SK-N-SH (cell line): ENCODE results near the gene ADISSP. TPM values are rescaled to one million over a fixed set of nuclear protein-coding genes. Genes with fewer than 3 reads are reported as not detected.

Source experiments
- CTCF ChIA-PET: fragments of 300-600, 350-600 bp; formaldehyde crosslinking; extraction: SDS; loops from one replicate; lab custom pipeline; 2021; lab: Yijun Ruan, JAX
- POLR2A ChIA-PET: fragments of 350-600 bp; sonication (Branson Sonifier 250); formaldehyde crosslinking; extraction: SDS; loops from one replicate; lab custom pipeline; 2020; ENCODE audit warnings: antibody characterized with exemption, inconsistent platforms; lab: Yijun Ruan, JAX
- DNase-seq: peaks from one replicate; pipeline ENCODE4 v3.0.0; 2012
- H2AFZ ChIP-seq: fragments of 200-600 bp; sonication (generic); 2 replicates; pipeline ENCODE4 v1.8.1; 2016; ENCODE audit warnings: antibody characterized with exemption, mild to moderate bottlenecking, low read depth
- H3F3A ChIP-seq: fragments of 200-600 bp; sonication (generic); replicated peaks from 2 replicates; pipeline ENCODE3; 2016; ENCODE audit warnings: antibody characterized with exemption, mild to moderate bottlenecking; ENCODE audit not compliant: insufficient read depth
- H3K27ac ChIP-seq, 2 experiments: fragments of 200-500 bp in 1 of 2; fragments of 200-600 bp in 1 of 2; sonication (Bioruptor generic) in 1 of 2; sonication (generic), shearing (Covaris generic) in 1 of 2; 2 replicates each; pipeline versions ENCODE4 v1.5.1 to v1.6.1; 2014 to 2016; ENCODE audit warnings: low read depth in 2 of 2, inconsistent platforms in 1 of 2, low read length in 1 of 2, mild to moderate bottlenecking in 1 of 2, mixed read lengths in 1 of 2
- H3K27me3 ChIP-seq: fragments of 200-600 bp; sonication (generic), shearing (Covaris generic); 2 replicates; pipeline ENCODE4 v1.6.1; 2016; ENCODE audit warnings: mixed run types; ENCODE audit not compliant: insufficient read depth
- H3K36me3 ChIP-seq, 2 experiments: fragments of 200-500 bp in 1 of 2; fragments of 200-600 bp in 1 of 2; sonication (Bioruptor generic) in 1 of 2; sonication (generic) in 1 of 2; replicated peaks in 1 of 2; 2 replicates each; pipeline versions ENCODE3 to v1.5.1; 2014 to 2016; ENCODE audit warnings: low read length in 1 of 2, mild to moderate bottlenecking in 1 of 2; ENCODE audit not compliant: insufficient read depth in 2 of 2, control insufficient read depth in 1 of 2
- H3K4me1 ChIP-seq, 2 experiments: fragments of 200-500 bp in 1 of 2; fragments of 200-600 bp in 1 of 2; sonication (Bioruptor generic) in 1 of 2; sonication (generic), shearing (Covaris generic) in 1 of 2; 2 replicates each; pipeline versions ENCODE4 v1.5.1 to v1.6.1; 2014 to 2016; ENCODE audit warnings: low read depth in 1 of 2, low read length in 1 of 2, mixed run types in 1 of 2; ENCODE audit not compliant: insufficient read depth in 2 of 2, control insufficient read depth in 1 of 2
- H3K4me2 ChIP-seq: fragments of 200-600 bp; sonication (generic), shearing (Covaris generic); 2 replicates; pipeline ENCODE4 v1.6.1; 2017; ENCODE audit warnings: mixed run types
- H3K4me3 ChIP-seq, 2 experiments: fragments of 200-500 bp in 1 of 2; fragments of 200-600 bp in 1 of 2; sonication (Bioruptor generic) in 1 of 2; sonication (generic), shearing (Covaris generic) in 1 of 2; 2 replicates each; pipeline versions ENCODE4 v1.5.1 to v1.8.1; 2014 to 2016; ENCODE audit warnings: low read depth in 2 of 2, inconsistent platforms in 1 of 2, low read length in 1 of 2, mild to moderate bottlenecking in 1 of 2, mixed read lengths in 1 of 2, moderate library complexity in 1 of 2
- H3K79me2 ChIP-seq: fragments of 200-600 bp; sonication (generic); 2 replicates; pipeline ENCODE4 v1.8.1; 2017; ENCODE audit warnings: mild to moderate bottlenecking; ENCODE audit not compliant: insufficient read depth
- H3K9ac ChIP-seq: fragments of 200-600 bp; sonication (generic); 2 replicates; pipeline ENCODE4 v1.6.1; 2017; ENCODE audit warnings: mixed run types
- H3K9me2 ChIP-seq: fragments of 200-600 bp; sonication (generic); 2 replicates; pipeline ENCODE4 v1.6.1; 2017; ENCODE audit warnings: mixed run types
- H3K9me3 ChIP-seq: fragments of 200-600 bp; sonication (generic); 2 replicates; pipeline ENCODE4 v1.6.1; 2017; ENCODE audit warnings: mixed run types, mild to moderate bottlenecking, moderate library complexity
- H4K20me1 ChIP-seq: fragments of 200-600 bp; sonication (generic); 2 replicates; pipeline ENCODE4 v1.6.1; 2017; ENCODE audit warnings: mild to moderate bottlenecking, mixed run types; ENCODE audit not compliant: insufficient read depth
- CHD2 ChIP-seq: fragments of 150-350 bp; IDR thresholded peaks from 2 replicates; pipeline ENCODE4 v1.6.1; 2018; ENCODE audit warnings: low read length; ENCODE audit not compliant: partially characterized antibody
- CTCF ChIP-seq: fragments of 200-600 bp; sonication (generic); IDR thresholded peaks from 2 replicates; pipeline ENCODE4 v1.6.1; 2017; ENCODE audit warnings: antibody characterized with exemption, mild to moderate bottlenecking, moderate library complexity
- ELF1 ChIP-seq: IDR thresholded peaks from 2 replicates; pipeline ENCODE4 v1.4.0; 2012
- EP300 ChIP-seq, 2 experiments: IDR thresholded peaks; 2 replicates each; pipeline versions ENCODE4 v1.4.0 to v1.6.1; 2012; ENCODE audit warnings: borderline replicate concordance in 1 of 2, low read depth in 1 of 2, low read length in 1 of 2
- FOXJ3 ChIP-seq: sonication (generic); formaldehyde crosslinking; IDR thresholded peaks from 2 replicates; pipeline ENCODE4 v1.5.1; 2020; ENCODE audit warnings: mild to moderate bottlenecking, missing genetic modification reagents
- FOXM1 ChIP-seq: IDR thresholded peaks from 2 replicates; pipeline ENCODE4 v1.4.0; 2012; ENCODE audit warnings: low read depth, mild to moderate bottlenecking
- GATA2 ChIP-seq: sonication (generic); formaldehyde crosslinking; IDR thresholded peaks from 2 replicates; pipeline ENCODE4 v1.5.0; 2020; ENCODE audit warnings: mild to moderate bottlenecking, missing genetic modification reagents
- MEF2A ChIP-seq: IDR thresholded peaks from 2 replicates; pipeline ENCODE4 v1.4.0; 2012; ENCODE audit warnings: low read depth, borderline replicate concordance
- NFIC ChIP-seq: IDR thresholded peaks from 2 replicates; pipeline ENCODE4 v1.4.0; 2012; ENCODE audit warnings: borderline replicate concordance
- NRF1 ChIP-seq: IDR thresholded peaks from 2 replicates; pipeline ENCODE4 v1.6.1; 2012; ENCODE audit warnings: low read depth, mild to moderate bottlenecking, low read length
- POLR2AphosphoS5 ChIP-seq: IDR thresholded peaks from 2 replicates; pipeline ENCODE4 v1.6.1; 2012; ENCODE audit warnings: low read depth, low read length
- RCOR1 ChIP-seq: fragments of 150-350 bp; IDR thresholded peaks from 2 replicates; pipeline ENCODE4 v1.6.1; 2017; ENCODE audit warnings: antibody characterized with exemption, low read length
- RXRA ChIP-seq: IDR thresholded peaks from 2 replicates; pipeline ENCODE4 v1.4.0; 2012; ENCODE audit warnings: low read depth, mild to moderate bottlenecking, borderline replicate concordance
- SIN3A ChIP-seq: IDR thresholded peaks from 2 replicates; pipeline ENCODE4 v1.6.1; 2012; ENCODE audit warnings: low read depth, mild to moderate bottlenecking, low read length, moderate library complexity, borderline replicate concordance
- TEAD4 ChIP-seq: IDR thresholded peaks from 2 replicates; pipeline ENCODE4 v1.4.0; 2012; ENCODE audit warnings: mild to moderate bottlenecking, borderline replicate concordance; ENCODE audit not compliant: insufficient read depth
- YY1 ChIP-seq: IDR thresholded peaks from 2 replicates; pipeline ENCODE4 v1.4.0; 2012; ENCODE audit warnings: low read depth, mild to moderate bottlenecking
- ZBTB33 ChIP-seq: IDR thresholded peaks from 2 replicates; pipeline ENCODE4 v1.4.0; 2012; ENCODE audit warnings: low read depth, borderline replicate concordance
- WGBS: methylation state at CpG from one replicate; pipeline ENCODE4 v1.1.6; 2017; ENCODE audit warnings: low lambda C conversion rate; 5-methylcytosine and 5-hydroxymethylcytosine counted together
- polyA plus RNA-seq, 3 experiments: library from polyadenylated mRNA; depleted of rRNA; stranded (reverse); fragments of >200 nt; gene quantifications; 2 replicates each; pipeline ENCODE4 v1.2.3, GENCODE V29; 2012
- TF ChIP-seq, protein P1 (sequence below): fragments of 150-350 bp; IDR thresholded peaks from 2 replicates; pipeline ENCODE4 v1.6.1; 2017; ENCODE audit warnings: antibody characterized with exemption, low read length, low read depth, borderline replicate concordance

The ADISSP gene
- polyA plus RNA-seq, 1 of the 3 experiments (the other 2 are of a cell fraction): 73.9 TPM

DNA sequence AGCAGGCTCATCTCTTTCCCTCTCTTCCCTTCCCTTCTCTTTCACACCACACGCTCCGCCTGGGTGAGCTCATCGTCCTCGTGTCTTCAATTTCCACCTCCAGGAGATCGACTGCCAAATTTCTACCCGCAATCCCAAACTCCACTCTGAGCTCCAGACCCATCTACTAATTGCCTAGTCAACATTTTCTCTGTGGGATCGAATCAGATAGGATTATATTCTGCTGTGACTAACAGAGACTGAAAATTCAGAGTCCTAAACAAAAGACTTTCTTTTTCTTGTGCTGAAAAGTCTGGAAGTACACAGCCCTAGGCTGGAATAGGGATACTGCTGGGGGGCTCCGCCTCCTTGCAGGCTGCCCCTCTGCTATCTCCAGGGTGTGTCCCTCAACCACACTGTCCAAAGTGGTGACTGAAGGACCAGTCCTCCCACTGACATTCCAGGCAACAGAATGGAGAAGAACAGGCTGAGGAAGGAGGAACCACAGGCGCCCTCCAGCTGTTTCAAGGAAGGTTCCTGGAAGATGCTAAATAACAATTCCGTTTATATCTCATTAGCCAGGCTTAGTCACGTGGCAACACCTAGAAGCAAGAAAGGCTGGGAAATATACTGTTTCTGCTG is 40.0 kb downstream of the ADISSP start:
- no peak overlapping the region for H2AFZ ChIP-seq
- POLR2A ChIA-PET: no interaction called here
- peaks cover 40% of the 10 kb centered on the region for H3K27me3 ChIP-seq
- no peak overlapping the region for H3K4me3 ChIP-seq
- no peak overlapping the region for H3K27ac ChIP-seq
- no peaks in the 10 kb centered on the region; a peak in 1 of 4 replicates for H3K4me1 ChIP-seq
- no peak for TF ChIP-seq ZBTB33
- TF ChIP-seq MEF2A: no peak
- TF ChIP-seq EP300 (IDR thresholded peaks at IDR 0.05; ENCODE audit: borderline replicate concordance in 1 of 2, low read depth in 1 of 2, low read length in 1 of 2): no peak
- TF ChIP-seq RXRA: no peak
- TF ChIP-seq NFIC: no peak
- TF ChIP-seq GATA2 (CRISPR knock-in tag): no peak
- no peak for TF ChIP-seq SIN3A
- no peak for TF ChIP-seq FOXM1
- no peak for TF ChIP-seq TEAD4
- no peak for TF ChIP-seq POLR2AphosphoS5
- no peak for TF ChIP-seq RCOR1
- TF ChIP-seq FOXJ3 (CRISPR knock-in tag): no peak
- no peak for TF ChIP-seq ELF1
- TF ChIP-seq, protein P1, sequence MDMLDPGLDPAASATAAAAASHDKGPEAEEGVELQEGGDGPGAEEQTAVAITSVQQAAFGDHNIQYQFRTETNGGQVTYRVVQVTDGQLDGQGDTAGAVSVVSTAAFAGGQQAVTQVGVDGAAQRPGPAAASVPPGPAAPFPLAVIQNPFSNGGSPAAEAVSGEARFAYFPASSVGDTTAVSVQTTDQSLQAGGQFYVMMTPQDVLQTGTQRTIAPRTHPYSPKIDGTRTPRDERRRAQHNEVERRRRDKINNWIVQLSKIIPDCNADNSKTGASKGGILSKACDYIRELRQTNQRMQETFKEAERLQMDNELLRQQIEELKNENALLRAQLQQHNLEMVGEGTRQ: no peak
- no peak for TF ChIP-seq CHD2
- TF ChIP-seq YY1: no peak
- TF ChIP-seq NRF1: no peak
- no peak for TF ChIP-seq CTCF
- TF ChIP-seq, all 33 proteins: peak for 0
- WGBS: 44% methylated on average over 11 of the region's 11 CpGs
- Histone ChIP-seq H4K20me1 (no peaks in the 10 kb centered on the region), H3F3A (no peaks in the 10 kb centered on the region), H3K79me2 (no peaks in the 10 kb centered on the region), H3K4me2 (peak overlapping the region; percentile 71; the same call in 1 of the 2 replicates), H3K9me2 (no peaks in the 10 kb centered on the region), H3K9me3 (no peaks in the 10 kb centered on the region), H3K36me3 (no peaks in the 10 kb centered on the region), H3K9ac (no peak overlapping the region)
- CTCF ChIA-PET: interaction anchor here (1.2 to 4.7 kb wide), 6 partner anchors 14 to 50 kb away, joined by 3 to 20 read pairs (median 8); partner anchors contain the start of gene SIGLEC1
- DNase-seq: no peak
